Ishikawa (cell line): ENCODE measurements around the gene CTAGE9.

Source experiments
- EP300 ChIP-seq: IDR thresholded peaks from 2 replicates; pipeline ENCODE4 v1.6.1; 2012; ENCODE audit warnings: borderline replicate concordance
- NFIC ChIP-seq: IDR thresholded peaks from 2 replicates; pipeline ENCODE4 v1.6.1; 2012
- TAF1 ChIP-seq: IDR thresholded peaks from 2 replicates; pipeline ENCODE4 v1.6.1; 2012; ENCODE audit warnings: low read depth, mild to moderate bottlenecking
- ZBTB7A ChIP-seq: IDR thresholded peaks from 2 replicates; pipeline ENCODE4 v1.6.1; 2012; ENCODE audit warnings: low read depth

- TF ChIP-seq TAF1 (no peak), EP300 (no peak), ZBTB7A (no peak), NFIC (no peak)
Measured at GRCh38 chr6:131683479-131683878, 27.3 kb downstream of the CTAGE9 start.
